ENCODE data around the gene PTPN22.

PTPN22 gene

DNA sequence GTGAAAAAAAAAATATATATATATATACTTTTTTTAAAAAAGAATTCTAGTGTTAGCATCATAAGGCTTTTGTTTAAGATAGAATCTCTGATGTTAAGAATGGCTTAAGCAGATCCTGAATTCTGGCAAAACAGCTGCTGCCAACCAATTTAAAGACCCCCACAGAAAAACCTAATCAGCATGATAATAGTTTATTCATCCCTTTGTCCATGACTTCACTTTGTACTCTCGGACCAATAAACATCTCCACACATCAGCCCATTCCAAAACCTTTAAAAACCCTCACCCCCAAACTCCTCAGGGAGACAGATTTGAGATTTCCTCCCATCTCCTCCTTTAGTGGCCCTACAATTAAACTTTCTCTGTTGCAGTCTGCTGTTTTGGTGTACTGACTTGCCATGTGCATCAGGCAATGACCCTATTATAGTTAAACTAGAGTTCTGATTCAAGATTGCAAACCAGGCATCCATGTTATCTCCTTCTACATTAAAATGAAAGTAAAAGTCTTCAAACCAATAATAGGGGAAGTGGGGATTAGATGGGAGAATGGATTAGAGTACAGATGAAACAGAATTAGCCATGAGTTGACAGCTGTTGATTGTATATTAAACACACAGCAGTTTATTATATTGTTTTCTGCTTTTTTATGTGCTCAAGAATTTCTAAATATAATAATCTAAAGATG, 102.5 kb downstream of the PTPN22 start:
- DNase-seq (ENCODE audit: insufficient read length, low spot score): no peak
- FAIRE-seq: no peak

DNA sequence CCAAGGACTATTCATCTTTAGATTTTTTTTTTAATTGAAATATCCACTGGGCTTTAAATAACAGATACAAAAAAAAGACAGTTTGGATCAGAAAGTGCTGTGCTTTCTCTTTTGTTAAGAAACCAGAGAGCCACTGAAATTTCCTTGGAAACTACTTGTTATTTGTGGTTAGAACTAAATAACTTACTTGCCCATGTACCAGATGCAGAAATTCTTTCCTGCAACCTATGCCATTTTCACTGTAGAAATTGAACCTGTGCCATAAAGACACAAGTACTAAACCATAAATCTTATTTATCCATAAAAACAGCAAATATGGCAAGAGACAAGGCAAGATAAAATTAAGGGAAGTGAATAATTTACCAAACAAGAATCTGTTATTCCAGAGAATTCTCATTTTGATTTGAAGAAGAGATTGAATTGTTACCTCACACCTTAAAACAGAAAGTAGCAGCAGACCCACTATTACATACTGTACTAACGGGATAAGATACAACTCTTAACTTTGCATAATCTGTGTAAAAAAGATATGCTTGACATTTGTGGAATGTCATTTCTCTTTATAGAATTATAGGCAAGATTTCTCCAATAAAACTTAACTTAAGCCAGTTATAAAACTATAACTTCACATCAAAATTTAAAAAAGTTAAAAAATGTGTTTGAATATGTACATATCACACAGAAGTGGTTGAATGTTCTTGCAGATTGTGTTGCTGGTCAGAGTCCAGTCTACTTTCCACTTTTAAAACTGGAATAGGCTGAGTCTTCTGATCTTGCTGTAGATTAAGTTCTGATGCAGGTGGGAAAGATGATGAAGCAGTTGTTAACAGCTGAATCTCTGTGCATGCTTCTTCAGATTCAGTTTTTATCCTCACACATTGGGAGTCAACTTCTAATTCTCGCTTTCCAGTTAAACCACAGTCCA, 105.9 kb downstream of the PTPN22 start:
- DNase-seq (ENCODE audit: insufficient read length, low spot score): no peak
- FAIRE-seq: peak; percentile 14
